Measurements from ENCODE around the gene AKAP17A. TPM values are rescaled to one million over a fixed set of nuclear protein-coding genes. Genes with fewer than 3 reads are reported as not detected.

The AKAP17A gene
- polyA plus RNA-seq, 1 donor (not counting 4 experiments of a cell fraction or from before 2014, with no cell fraction given), result 12.8 TPM

GRCh38 chrX:1602299-1602698 lies 10.9 kb downstream of the AKAP17A start:
- peaks cover 10 to 32% of the 10 kb centered on the region in 2 experiments for H3K36me3 ChIP-seq (ENCODE audit: control insufficient read depth in 2 of 2, extremely low read depth in 1 of 2, insufficient read depth in 2 of 2, low read length in 2 of 2)
- no peaks in the 10 kb centered on the region for H3K4me1 ChIP-seq (ENCODE audit: control insufficient read depth, extremely low read depth, insufficient read depth, low read length)
- no peaks in the 10 kb centered on the region for H3K9me3 ChIP-seq (ENCODE audit: control insufficient read depth, low read depth, low read length)
- no peak overlapping the region for H3K27ac ChIP-seq (ENCODE audit: control insufficient read depth, insufficient read depth, low read length)
- dilution Hi-C loops (cut with MboI; ENCODE audit: extremely low pct_ligation_motif_present, low sequenced_read_pairs), result no loop called here
- no peak overlapping the region for H3K4me3 ChIP-seq (ENCODE audit: control insufficient read depth in 2 of 3, extremely low read depth in 1 of 3, insufficient read depth in 2 of 3, low read depth in 1 of 3, low read length in 3 of 3)
- no peak for FAIRE-seq
- no peaks in the 10 kb centered on the region for H3K9me1 ChIP-seq (ENCODE audit: control insufficient read depth, extremely low read depth, insufficient read depth, low read length)
- no peak for TF ChIP-seq CTCF (optimal IDR thresholded peaks at IDR 0.05 in 1 of 3, IDR thresholded peaks at IDR 0.05 in 1 of 3, conservative IDR thresholded peaks at IDR 0.05 in 1 of 3; ENCODE audit: extremely low read depth in 1 of 3, insufficient read depth in 2 of 3, low read length in 3 of 3)
- TF ChIP-seq EZH2 (IDR thresholded peaks at IDR 0.05; ENCODE audit: low read length), result no peak
- peaks cover 20% of the 10 kb centered on the region for H3K79me2 ChIP-seq (ENCODE audit: control insufficient read depth, insufficient read depth, low read length)
- H2AFZ ChIP-seq (ENCODE audit: control insufficient read depth, low read length), result no peak overlapping the region
- no peaks in the 10 kb centered on the region for H3K27me3 ChIP-seq (ENCODE audit: control insufficient read depth, extremely low read depth, insufficient read depth, low read length)
- H3K4me2 ChIP-seq (ENCODE audit: control insufficient read depth, extremely low read depth, insufficient read depth, low read depth, low read length), result no peak overlapping the region
- no peak overlapping the region for H3K9ac ChIP-seq (ENCODE audit: control insufficient read depth, extremely low read depth, insufficient read depth, low read length)
- DNase-seq (ENCODE audit: low read depth, low spot score), result no peak
- no peaks in the 10 kb centered on the region for H4K20me1 ChIP-seq (ENCODE audit: control insufficient read depth, extremely low read depth, insufficient read depth, low read length)

GRCh38 chrX:1606496-1606895 lies 15.1 kb downstream of the AKAP17A start:
- dilution Hi-C loops (cut with MboI; ENCODE audit: extremely low pct_ligation_motif_present, low sequenced_read_pairs), result no loop called here
- H3K4me2 ChIP-seq (ENCODE audit: control insufficient read depth, extremely low read depth, insufficient read depth, low read depth, low read length), result no peak overlapping the region
- H3K4me1 ChIP-seq (ENCODE audit: control insufficient read depth, extremely low read depth, insufficient read depth, low read length), result no peaks in the 10 kb centered on the region
- H3K27me3 ChIP-seq (ENCODE audit: control insufficient read depth, extremely low read depth, insufficient read depth, low read length), result no peaks in the 10 kb centered on the region
- TF ChIP-seq CTCF (optimal IDR thresholded peaks at IDR 0.05 in 1 of 3, IDR thresholded peaks at IDR 0.05 in 1 of 3, conservative IDR thresholded peaks at IDR 0.05 in 1 of 3; ENCODE audit: extremely low read depth in 1 of 3, insufficient read depth in 2 of 3, low read length in 3 of 3) (no peak), EZH2 (IDR thresholded peaks at IDR 0.05; ENCODE audit: low read length) (no peak)
- H3K9ac ChIP-seq (ENCODE audit: control insufficient read depth, extremely low read depth, insufficient read depth, low read length), result no peak overlapping the region
- H3K4me3 ChIP-seq (ENCODE audit: control insufficient read depth in 2 of 3, extremely low read depth in 1 of 3, insufficient read depth in 2 of 3, low read depth in 1 of 3, low read length in 3 of 3), result no peak overlapping the region
- H3K27ac ChIP-seq (ENCODE audit: control insufficient read depth, insufficient read depth, low read length), result no peak overlapping the region
- peaks cover 6 to 10% of the 10 kb centered on the region in 2 experiments for H3K36me3 ChIP-seq (ENCODE audit: control insufficient read depth in 2 of 2, extremely low read depth in 1 of 2, insufficient read depth in 2 of 2, low read length in 2 of 2)
- DNase-seq (ENCODE audit: low read depth, low spot score), result no peak
- H3K9me1 ChIP-seq (ENCODE audit: control insufficient read depth, extremely low read depth, insufficient read depth, low read length), result no peaks in the 10 kb centered on the region
- H3K9me3 ChIP-seq (ENCODE audit: control insufficient read depth, low read depth, low read length), result peaks cover 4% of the 10 kb centered on the region
- no peak overlapping the region for H2AFZ ChIP-seq (ENCODE audit: control insufficient read depth, low read length)
- no peaks in the 10 kb centered on the region for H4K20me1 ChIP-seq (ENCODE audit: control insufficient read depth, extremely low read depth, insufficient read depth, low read length)
- no peak for FAIRE-seq
- peaks cover 4% of the 10 kb centered on the region for H3K79me2 ChIP-seq (ENCODE audit: control insufficient read depth, insufficient read depth, low read length)
